Stimulated activated CD4-positive, alpha-beta T cell treated with anti-CD3 and anti-CD28 coated beads, Interleukin-15, amount 100 ng/mL, for 48 hours (primary cell): ENCODE data around the gene FRS2.

ENCODE experiments used
- DNase-seq, 2 donors: peaks; one replicate each; pipeline ENCODE4 v3.0.0-alpha.2; 2020; ENCODE audit warnings: low read depth in 2 of 2

FRS2 gene

DNA sequence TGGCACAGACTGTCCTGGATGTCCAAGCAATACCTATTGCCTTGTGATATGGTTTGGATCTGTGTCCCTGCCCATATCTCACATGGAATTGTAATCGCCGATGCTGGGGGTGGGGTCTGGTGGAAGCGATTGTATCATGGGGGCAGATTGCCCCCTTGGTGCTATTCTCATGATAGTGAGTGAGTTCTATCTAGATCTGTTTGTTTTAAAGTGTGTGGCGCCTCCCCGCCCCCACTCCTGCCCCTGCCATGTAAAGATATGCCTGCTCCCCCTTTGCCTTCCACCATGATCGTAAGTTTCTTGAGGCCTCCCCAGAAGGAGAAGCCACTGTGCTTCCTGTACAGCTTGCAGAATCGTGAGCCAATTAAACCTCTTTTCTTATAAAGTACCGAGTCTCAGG, 157.3 kb downstream of the FRS2 start:
- DNase-seq = no peak
